ENCODE measurements around the gene FARP1.

The FARP1 gene

GRCh38 chr13:98473788-98474144 lies 330.9 kb downstream of the FARP1 start:
- DNase-seq: no peak

GRCh38 chr13:98474292-98474691 lies 331.4 kb downstream of the FARP1 start:
- no peak for DNase-seq

- DNase-seq: no peak
These were observed 331.9 kb downstream of the FARP1 start for GRCh38 chr13:98474761-98475160.

- DNase-seq: no peak
These were observed 332.6 kb downstream of the FARP1 start for GRCh38 chr13:98475522-98475921.

GRCh38 chr13:98476106-98476505 lies 333.2 kb downstream of the FARP1 start:
- DNase-seq: peak; percentile 75

- peak; percentile 92 for DNase-seq
These were observed 333.7 kb downstream of the FARP1 start for GRCh38 chr13:98476538-98476966.

GRCh38 chr13:98478189-98479129 lies 335.6 kb downstream of the FARP1 start:
- peak; percentile 54 for DNase-seq

GRCh38 chr13:98479496-98480003 lies 336.7 kb downstream of the FARP1 start:
- DNase-seq: no peak

- peak; percentile 63 for DNase-seq
These were observed 338.3 kb downstream of the FARP1 start for GRCh38 chr13:98480915-98481877.

- no peak for DNase-seq
These were observed 339.9 kb downstream of the FARP1 start for GRCh38 chr13:98482476-98483444.

- DNase-seq: no peak
These were observed 340.9 kb downstream of the FARP1 start for GRCh38 chr13:98483601-98484288.

- peak; percentile 76 for DNase-seq
These were observed 341.7 kb downstream of the FARP1 start for GRCh38 chr13:98484289-98485219.

GRCh38 chr13:98485561-98485960 lies 342.7 kb downstream of the FARP1 start:
- DNase-seq: no peak

GRCh38 chr13:98486412-98486811 lies 343.5 kb downstream of the FARP1 start:
- no peak for DNase-seq

- no peak for DNase-seq
These were observed 344.1 kb downstream of the FARP1 start for GRCh38 chr13:98487016-98487415.

- DNase-seq: no peak
These were observed 344.6 kb downstream of the FARP1 start for GRCh38 chr13:98487522-98487921.

- DNase-seq: no peak
These were observed 345.8 kb downstream of the FARP1 start for GRCh38 chr13:98488736-98489135.

GRCh38 chr13:98489446-98490194 lies 346.7 kb downstream of the FARP1 start:
- no peak for DNase-seq

- DNase-seq: no peak
These were observed 347.4 kb downstream of the FARP1 start for GRCh38 chr13:98490195-98490836.
